GM21619 (cell line): ENCODE results near the gene CDC42EP1.
"Not testable (repeated sequence)": the region's sequence is repeated elsewhere in the genome, so short reads cannot be mapped to it uniquely, and the experiment has no call there.

ENCODE experiments used
- ATAC-seq: cut with Tn5 transposase; IDR thresholded peaks from one replicate; pipeline ENCODE4 v1.9.1; 2021; ENCODE audit not compliant: unreplicated experiment

The CDC42EP1 gene

GRCh38 chr22:37578002-37578401 is 17.7 kb downstream of the CDC42EP1 start:
- ATAC-seq = no peak

- no peak for ATAC-seq
Observed at GRCh38 chr22:37581504-37581903, 21.2 kb downstream of the CDC42EP1 start.

GRCh38 chr22:37582526-37582925 is 22.2 kb downstream of the CDC42EP1 start:
- no peak for ATAC-seq

GRCh38 chr22:37588546-37589215 is 28.4 kb downstream of the CDC42EP1 start:
- ATAC-seq = no peak

- no peak for ATAC-seq
Observed at GRCh38 chr22:37589636-37590035, 29.4 kb downstream of the CDC42EP1 start.

- not testable (repeated sequence) for ATAC-seq
Observed at GRCh38 chr22:37591081-37591480, 30.8 kb downstream of the CDC42EP1 start.

- no peak for ATAC-seq
Observed at GRCh38 chr22:37591823-37592404, 31.6 kb downstream of the CDC42EP1 start.

- ATAC-seq = no peak
Observed at GRCh38 chr22:37594237-37594636, 34.0 kb downstream of the CDC42EP1 start.

- no peak for ATAC-seq
Observed at GRCh38 chr22:37599153-37599552, 38.9 kb downstream of the CDC42EP1 start.

- ATAC-seq = no peak
Observed at GRCh38 chr22:37601203-37601539, 40.9 kb downstream of the CDC42EP1 start.

- no peak for ATAC-seq
Observed at GRCh38 chr22:37601540-37602442, 41.5 kb downstream of the CDC42EP1 start.

GRCh38 chr22:37602546-37603277 is 42.4 kb downstream of the CDC42EP1 start:
- not testable (repeated sequence) for ATAC-seq

- ATAC-seq = no peak
Observed at GRCh38 chr22:37604074-37604473, 43.8 kb downstream of the CDC42EP1 start.

- ATAC-seq = no peak
Observed at GRCh38 chr22:37604875-37605274, 44.6 kb downstream of the CDC42EP1 start.

GRCh38 chr22:37607010-37607934 is 47.0 kb downstream of the CDC42EP1 start:
- ATAC-seq = no peak

GRCh38 chr22:37607935-37608476 is 47.7 kb downstream of the CDC42EP1 start:
- ATAC-seq = peak; percentile 3

GRCh38 chr22:37608477-37609239 is 48.4 kb downstream of the CDC42EP1 start, which contains the start of gene GGA1:
Gene GGA1, plus strand, starts transcription at chr22:37608834. Its CDS starts 27 bp downstream, at chr22:37608861.
- peak; percentile 59 for ATAC-seq

GRCh38 chr22:37609240-37610152 is 49.2 kb downstream of the CDC42EP1 start:
- ATAC-seq = no peak
